ENCODE results near the gene PRR13. TPM values are rescaled to one million over a fixed set of nuclear protein-coding genes. Genes with fewer than 3 reads are reported as not detected.
A peak's percentile ranks its signal among the peaks of the same experiment; 100 is the strongest.

PRR13 gene
- total and polyA plus RNA-seq, 2 experiments from 2014 or later, result 42.4 to 217 TPM

DNA sequence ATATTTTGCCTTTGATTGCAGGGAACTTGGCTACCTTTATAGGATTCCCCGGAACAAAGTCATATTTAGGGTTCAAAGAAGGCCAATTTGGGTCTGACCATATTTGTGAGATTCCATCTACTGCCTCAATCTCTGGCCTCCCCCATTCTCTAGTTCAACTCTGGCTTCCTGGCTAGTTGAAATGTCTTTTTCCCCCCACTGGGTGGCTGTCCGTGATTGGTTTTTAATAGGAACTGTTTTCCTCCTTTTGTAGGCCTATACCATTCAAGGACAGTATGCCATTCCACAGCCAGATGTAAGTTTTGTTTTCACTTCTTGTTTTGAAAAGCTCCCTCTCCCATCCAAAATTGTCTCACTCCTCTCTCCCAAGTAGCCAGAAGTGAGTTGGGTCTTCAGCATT lies 24.1 kb downstream of the PRR13 start:
- H4K20me1 ChIP-seq (ENCODE audit: insufficient read depth), result peaks cover 7% of the 10 kb centered on the region; the same call in 1 of the 2 replicates

DNA sequence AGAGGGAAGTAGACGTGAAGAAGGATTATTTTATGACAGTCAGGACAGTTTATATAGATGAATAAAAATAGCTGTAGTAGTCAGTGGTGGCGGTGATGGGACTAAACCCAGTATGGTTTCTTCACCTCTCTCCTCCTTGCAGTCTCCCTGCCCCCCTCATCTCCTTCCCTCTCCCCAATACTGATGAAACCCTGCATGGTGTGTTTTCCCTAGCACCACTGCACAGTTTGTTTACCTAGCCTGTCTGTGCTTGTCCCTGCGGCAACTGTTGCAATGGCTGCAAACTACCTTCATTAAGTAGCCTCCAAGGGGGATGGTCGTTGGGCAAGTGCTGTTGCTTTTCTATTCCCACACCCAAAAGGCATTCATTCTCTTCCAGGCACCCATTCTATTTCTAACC lies 25.1 kb downstream of the PRR13 start:
- Histone ChIP-seq H4K20me1 (ENCODE audit: insufficient read depth) (no peaks in the 10 kb centered on the region), H3K4me2 (ENCODE audit: unreplicated experiment) (no peak overlapping the region), H3K9me3 (ENCODE audit: low read depth) (no peaks in the 10 kb centered on the region), H3K79me2 (ENCODE audit: insufficient read depth) (peaks cover 98% of the 10 kb centered on the region), H3K4me3 (no peak overlapping the region), H3K27me3 (replicated peaks; ENCODE audit: insufficient read depth) (no peaks in the 10 kb centered on the region), H2AFZ (no peak overlapping the region), H3K4me1 (ENCODE audit: insufficient read depth) (no peaks in the 10 kb centered on the region), H3F3A (ENCODE audit: insufficient read depth) (peaks cover 77% of the 10 kb centered on the region), H3K36me3 (ENCODE audit: low read depth) (peaks cover 91% of the 10 kb centered on the region), H3K9me2 (ENCODE audit: insufficient read depth) (no peaks in the 10 kb centered on the region), H3K27ac (no peak overlapping the region), H3K9ac (0 out of 2 replicates have a peak overlapping the region, but pooled peaks have one; percentile 10)
- DNase-seq, result no peak
- in situ Hi-C loops (cut with MboI), result no loop called here
- TF ChIP-seq EZH2phosphoT487 (IDR thresholded peaks at IDR 0.05; ENCODE audit: insufficient read depth, low read depth) (no peak), EZH2 (IDR thresholded peaks at IDR 0.05; ENCODE audit: insufficient read depth, poor library complexity, severe bottlenecking) (no peak)
- 75 to 79% methylated on average over 4 of the region's 4 CpGs for WGBS, 2 experiments (ENCODE audit: low coverage in 1 of 2, low lambda C conversion rate in 2 of 2, missing lambda C conversion rate in 2 of 2)

More for the DNA sequence above, 24.1 kb downstream of the PRR13 start:
- Histone ChIP-seq H3K4me1 (ENCODE audit: insufficient read depth) (no peaks in the 10 kb centered on the region), H2AFZ (no peak overlapping the region), H3K79me2 (ENCODE audit: insufficient read depth) (peaks cover 100% of the 10 kb centered on the region), H3K27ac (peak overlapping the region; percentile 12), H3K9ac (peak overlapping the region; percentile 10; the same call in 1 of the 2 replicates), H3F3A (ENCODE audit: insufficient read depth) (peaks cover 79% of the 10 kb centered on the region), H3K9me3 (ENCODE audit: low read depth) (no peaks in the 10 kb centered on the region), H3K36me3 (ENCODE audit: low read depth) (peaks cover 94% of the 10 kb centered on the region), H3K27me3 (replicated peaks; ENCODE audit: insufficient read depth) (no peaks in the 10 kb centered on the region), H3K4me2 (ENCODE audit: unreplicated experiment) (no peak overlapping the region), H3K4me3 (no peak overlapping the region), H3K9me2 (ENCODE audit: insufficient read depth) (no peaks in the 10 kb centered on the region)
- no peak for DNase-seq
- in situ Hi-C loops (cut with MboI), result no loop called here
- TF ChIP-seq EZH2phosphoT487 (IDR thresholded peaks at IDR 0.05; ENCODE audit: insufficient read depth, low read depth), result no peak
- no peak for TF ChIP-seq EZH2 (IDR thresholded peaks at IDR 0.05; ENCODE audit: insufficient read depth, poor library complexity, severe bottlenecking)
- WGBS, 2 experiments (ENCODE audit: low coverage in 1 of 2, low lambda C conversion rate in 2 of 2, missing lambda C conversion rate in 2 of 2), result 63 to 66% methylated on average over 2 of the region's 2 CpGs

DNA sequence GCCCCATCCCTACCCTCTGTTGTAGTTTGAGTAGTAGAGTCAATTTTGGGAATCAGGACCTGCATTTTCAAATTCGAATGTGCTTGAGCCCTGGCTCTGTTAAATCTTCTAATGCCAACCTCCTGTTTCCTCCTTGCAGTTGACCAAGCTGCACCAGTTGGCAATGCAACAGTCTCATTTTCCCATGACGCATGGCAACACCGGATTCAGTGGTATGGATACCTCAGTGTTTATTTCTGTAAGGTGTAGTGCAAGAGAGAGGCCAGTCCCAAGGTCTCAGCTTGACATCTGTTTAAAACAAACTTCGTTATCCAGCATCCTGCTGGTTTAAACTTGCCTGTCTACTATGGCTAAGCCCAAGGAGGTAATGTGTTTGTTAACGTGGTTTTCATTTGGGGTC lies 25.5 kb downstream of the PRR13 start:
- Histone ChIP-seq H2AFZ (no peak overlapping the region), H3K4me2 (ENCODE audit: unreplicated experiment) (no peak overlapping the region), H3K9ac (no peak overlapping the region), H3F3A (ENCODE audit: insufficient read depth) (peaks cover 77% of the 10 kb centered on the region), H3K4me1 (ENCODE audit: insufficient read depth) (no peaks in the 10 kb centered on the region), H3K9me2 (ENCODE audit: insufficient read depth) (no peaks in the 10 kb centered on the region), H3K9me3 (ENCODE audit: low read depth) (no peaks in the 10 kb centered on the region), H3K79me2 (ENCODE audit: insufficient read depth) (peaks cover 98% of the 10 kb centered on the region), H4K20me1 (ENCODE audit: insufficient read depth) (no peaks in the 10 kb centered on the region), H3K36me3 (ENCODE audit: low read depth) (peaks cover 91% of the 10 kb centered on the region), H3K27me3 (replicated peaks; ENCODE audit: insufficient read depth) (no peaks in the 10 kb centered on the region), H3K27ac (no peak overlapping the region), H3K4me3 (no peak overlapping the region)
- WGBS, 2 experiments (ENCODE audit: low coverage in 1 of 2, low lambda C conversion rate in 2 of 2, missing lambda C conversion rate in 2 of 2), result 53% methylated on average over 5 of the region's 5 CpGs
- TF ChIP-seq EZH2 (IDR thresholded peaks at IDR 0.05; ENCODE audit: insufficient read depth, poor library complexity, severe bottlenecking), result no peak
- no peak for TF ChIP-seq EZH2phosphoT487 (IDR thresholded peaks at IDR 0.05; ENCODE audit: insufficient read depth, low read depth)
- no peak for DNase-seq
- in situ Hi-C loops (cut with MboI), result no loop called here

GRCh38 chr12:53467880-53468279 lies 26.3 kb downstream of the PRR13 start:
- no peak for DNase-seq
- H4K20me1 ChIP-seq (ENCODE audit: insufficient read depth), result no peaks in the 10 kb centered on the region
- peaks cover 98% of the 10 kb centered on the region for H3K79me2 ChIP-seq (ENCODE audit: insufficient read depth)
- TF ChIP-seq EZH2 (IDR thresholded peaks at IDR 0.05; ENCODE audit: insufficient read depth, poor library complexity, severe bottlenecking) (no peak), EZH2phosphoT487 (IDR thresholded peaks at IDR 0.05; ENCODE audit: insufficient read depth, low read depth) (no peak)
- no peak overlapping the region for H3K4me3 ChIP-seq
- no peaks in the 10 kb centered on the region for H3K27me3 ChIP-seq (replicated peaks; ENCODE audit: insufficient read depth)
- H3F3A ChIP-seq (ENCODE audit: insufficient read depth), result peaks cover 77% of the 10 kb centered on the region
- H3K9ac ChIP-seq, result no peak overlapping the region
- no peaks in the 10 kb centered on the region for H3K4me1 ChIP-seq (ENCODE audit: insufficient read depth)
- in situ Hi-C loops (cut with MboI), result no loop called here
- H3K9me3 ChIP-seq (ENCODE audit: low read depth), result no peaks in the 10 kb centered on the region
- peaks cover 91% of the 10 kb centered on the region for H3K36me3 ChIP-seq (ENCODE audit: low read depth)
- WGBS, 2 experiments (ENCODE audit: low coverage in 1 of 2, low lambda C conversion rate in 2 of 2, missing lambda C conversion rate in 2 of 2), result 93 to 96% methylated on average over 2 of the region's 2 CpGs
- no peak overlapping the region for H3K4me2 ChIP-seq (ENCODE audit: unreplicated experiment)
- no peaks in the 10 kb centered on the region for H3K9me2 ChIP-seq (ENCODE audit: insufficient read depth)
- no peak overlapping the region for H2AFZ ChIP-seq
- H3K27ac ChIP-seq, result no peak overlapping the region; the same call in 1 of the 2 replicates

DNA sequence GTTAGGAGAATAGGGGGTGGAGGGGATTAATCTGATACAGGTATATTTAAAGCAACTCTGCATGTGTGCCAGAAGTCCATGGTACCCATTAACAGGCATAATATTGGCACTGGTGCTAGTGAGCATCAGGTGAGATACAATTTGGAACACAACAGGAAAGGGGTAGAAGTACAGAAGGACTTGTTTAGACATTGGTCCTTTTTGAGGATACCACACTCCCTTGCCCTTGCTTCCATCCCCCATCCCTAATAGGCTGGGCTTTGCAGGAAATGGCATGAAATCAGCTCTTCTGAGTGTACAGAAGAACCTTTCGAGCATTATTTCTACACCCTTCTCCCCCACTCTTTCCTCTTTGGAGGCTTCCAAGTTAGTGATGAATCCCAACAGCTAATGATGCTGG lies 26.7 kb downstream of the PRR13 start:
- Histone ChIP-seq H3K27me3 (replicated peaks; ENCODE audit: insufficient read depth) (no peaks in the 10 kb centered on the region), H3K9ac (no peak overlapping the region), H3K9me2 (ENCODE audit: insufficient read depth) (no peaks in the 10 kb centered on the region), H3K4me3 (no peak overlapping the region), H3K4me2 (ENCODE audit: unreplicated experiment) (no peak overlapping the region), H3K36me3 (ENCODE audit: low read depth) (peaks cover 91% of the 10 kb centered on the region), H3K4me1 (ENCODE audit: insufficient read depth) (no peaks in the 10 kb centered on the region), H3K79me2 (ENCODE audit: insufficient read depth) (peaks cover 98% of the 10 kb centered on the region), H3K27ac (no peak overlapping the region; the same call in 1 of the 2 replicates), H3K9me3 (ENCODE audit: low read depth) (no peaks in the 10 kb centered on the region), H2AFZ (no peak overlapping the region), H3F3A (ENCODE audit: insufficient read depth) (peaks cover 74% of the 10 kb centered on the region), H4K20me1 (ENCODE audit: insufficient read depth) (no peaks in the 10 kb centered on the region)
- no peak for DNase-seq
- 86 to 100% methylated on average over 1 of the region's 1 CpG for WGBS, 2 experiments (ENCODE audit: low coverage in 1 of 2, low lambda C conversion rate in 2 of 2, missing lambda C conversion rate in 2 of 2)
- TF ChIP-seq EZH2phosphoT487 (IDR thresholded peaks at IDR 0.05; ENCODE audit: insufficient read depth, low read depth), result no peak
- no peak for TF ChIP-seq EZH2 (IDR thresholded peaks at IDR 0.05; ENCODE audit: insufficient read depth, poor library complexity, severe bottlenecking)
- in situ Hi-C loops (cut with MboI), result no loop called here

Data from GM23248 (cell line).